D341Med (cell line): ENCODE measurements around the gene AGAP3.

Experiments used
- DNase-seq: peaks from one replicate; pipeline ENCODE4 v3.0.0; 2012; ENCODE audit warnings: low spot score

Gene AGAP3

DNA sequence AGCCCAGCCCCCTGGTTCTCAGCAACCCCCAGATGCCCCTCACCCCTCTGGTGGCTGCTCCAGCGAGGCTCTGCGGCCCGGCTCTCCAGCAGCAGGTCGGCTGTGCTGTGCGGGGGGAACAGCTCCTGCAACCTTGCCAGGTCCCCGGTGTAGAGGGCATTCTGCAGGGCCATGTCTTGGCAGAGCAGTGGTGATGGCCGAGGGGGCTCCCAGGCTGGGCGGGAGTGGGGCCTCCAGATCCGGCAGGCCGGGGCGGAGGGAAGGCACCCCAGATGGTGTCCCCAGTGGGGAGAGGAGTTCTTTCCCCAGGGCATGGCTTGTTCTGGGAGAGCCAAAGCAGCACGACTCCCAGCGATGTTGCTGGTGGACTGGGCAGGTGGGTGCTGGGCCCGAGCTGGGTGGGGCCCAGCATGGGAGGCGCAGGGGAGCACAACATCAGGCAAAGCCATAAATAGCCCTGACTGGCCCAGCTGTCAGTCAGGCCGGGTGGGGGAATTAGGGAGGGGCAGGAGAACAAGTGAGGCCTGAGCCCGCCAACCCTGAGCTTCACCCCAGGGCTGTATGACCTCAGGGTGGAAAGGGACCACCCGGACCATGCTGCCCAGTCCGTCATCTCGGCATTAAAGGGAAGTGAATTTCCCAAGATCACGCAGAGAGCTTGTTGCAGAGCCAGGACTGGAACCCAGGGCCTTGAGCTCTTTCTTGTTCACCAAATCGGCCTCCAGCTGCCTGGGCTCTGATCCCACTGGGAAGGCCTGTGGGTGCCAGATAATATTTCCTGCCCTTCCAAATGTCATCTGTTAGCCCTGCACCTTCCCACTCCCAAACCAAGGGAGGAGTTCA is 101.4 kb downstream of the AGAP3 start:
- DNase-seq, result no peak

DNA sequence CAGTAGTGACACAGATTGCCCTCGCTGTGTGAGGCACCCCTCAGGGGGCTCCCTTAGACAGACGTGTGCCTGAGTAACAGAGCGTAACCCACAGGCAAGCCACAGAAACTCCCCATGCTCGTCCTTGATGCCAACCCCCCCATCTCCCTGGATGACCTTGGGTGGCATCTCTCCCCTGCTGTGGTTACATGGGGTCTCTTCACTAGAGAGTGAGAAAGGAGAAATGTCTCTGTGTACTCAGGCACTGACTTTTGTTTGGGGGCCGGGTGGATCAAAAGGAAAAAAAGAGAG is 101.9 kb downstream of the AGAP3 start:
- no peak for DNase-seq

DNA sequence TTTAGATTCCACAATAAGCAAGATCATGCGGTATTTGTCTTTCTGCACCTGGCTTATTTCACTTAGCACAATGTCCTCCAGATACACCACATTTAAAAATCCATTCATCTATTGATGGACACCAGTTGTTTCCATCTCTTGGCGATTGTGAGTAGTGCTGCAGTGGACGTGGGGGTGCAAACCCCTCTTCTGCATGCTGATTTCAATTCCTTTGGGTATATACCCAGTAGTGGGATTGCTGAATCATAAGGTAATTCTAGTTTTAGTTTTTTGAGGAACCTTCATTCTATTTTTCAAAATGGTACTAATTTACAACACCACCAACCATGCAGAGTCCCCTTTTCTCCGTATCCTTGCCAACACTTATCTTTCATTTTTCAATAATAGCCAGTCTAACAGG is 102.8 kb downstream of the AGAP3 start:
- DNase-seq, result no peak

DNA sequence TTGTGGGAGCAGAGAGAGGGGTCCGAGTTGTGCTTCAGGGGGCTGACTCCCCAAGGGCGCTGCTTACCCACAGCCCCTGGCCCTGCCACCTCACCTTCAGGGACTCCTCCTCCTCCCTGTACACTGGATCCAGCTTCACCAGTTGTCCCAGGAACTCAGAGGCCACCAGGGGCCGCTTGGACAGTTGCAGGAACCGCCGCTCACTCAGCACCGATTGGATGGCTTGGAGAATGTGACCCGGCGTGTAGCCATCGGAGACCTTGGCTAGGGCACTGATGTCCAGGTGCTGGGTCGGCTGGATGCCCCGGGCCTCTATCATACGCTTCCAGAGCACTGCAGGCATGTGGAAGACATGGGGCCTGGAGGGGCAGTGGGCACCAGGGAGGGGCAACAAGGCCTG is 105.3 kb downstream of the AGAP3 start:
- no peak for DNase-seq

DNA sequence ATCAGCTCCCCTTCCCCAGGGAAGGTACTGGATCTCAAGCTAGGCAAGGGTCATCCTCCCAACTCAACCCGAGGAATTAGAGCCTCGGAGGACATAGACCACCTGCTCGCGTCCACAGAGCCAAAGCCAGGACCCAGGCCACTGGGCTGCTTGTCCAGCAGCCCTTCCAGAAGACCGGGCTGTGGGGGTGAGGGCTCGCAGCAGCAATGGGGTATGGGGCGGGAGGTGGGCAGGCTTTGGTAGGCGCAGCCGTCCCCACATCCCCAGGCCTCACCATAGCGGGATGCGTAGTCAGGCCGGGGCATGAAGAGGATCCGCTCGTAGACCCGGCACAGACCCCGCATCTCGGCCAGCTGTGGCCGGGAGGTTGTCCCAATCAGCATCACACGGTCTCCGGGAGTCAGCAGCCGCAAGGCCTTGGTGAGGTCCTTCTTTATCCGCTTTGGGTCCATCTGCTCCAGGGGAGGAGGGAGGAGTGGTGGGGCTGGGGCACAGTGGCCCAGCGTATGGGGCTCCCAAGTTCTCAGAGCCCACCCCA is 105.8 kb downstream of the AGAP3 start:
- DNase-seq, result no peak

DNA sequence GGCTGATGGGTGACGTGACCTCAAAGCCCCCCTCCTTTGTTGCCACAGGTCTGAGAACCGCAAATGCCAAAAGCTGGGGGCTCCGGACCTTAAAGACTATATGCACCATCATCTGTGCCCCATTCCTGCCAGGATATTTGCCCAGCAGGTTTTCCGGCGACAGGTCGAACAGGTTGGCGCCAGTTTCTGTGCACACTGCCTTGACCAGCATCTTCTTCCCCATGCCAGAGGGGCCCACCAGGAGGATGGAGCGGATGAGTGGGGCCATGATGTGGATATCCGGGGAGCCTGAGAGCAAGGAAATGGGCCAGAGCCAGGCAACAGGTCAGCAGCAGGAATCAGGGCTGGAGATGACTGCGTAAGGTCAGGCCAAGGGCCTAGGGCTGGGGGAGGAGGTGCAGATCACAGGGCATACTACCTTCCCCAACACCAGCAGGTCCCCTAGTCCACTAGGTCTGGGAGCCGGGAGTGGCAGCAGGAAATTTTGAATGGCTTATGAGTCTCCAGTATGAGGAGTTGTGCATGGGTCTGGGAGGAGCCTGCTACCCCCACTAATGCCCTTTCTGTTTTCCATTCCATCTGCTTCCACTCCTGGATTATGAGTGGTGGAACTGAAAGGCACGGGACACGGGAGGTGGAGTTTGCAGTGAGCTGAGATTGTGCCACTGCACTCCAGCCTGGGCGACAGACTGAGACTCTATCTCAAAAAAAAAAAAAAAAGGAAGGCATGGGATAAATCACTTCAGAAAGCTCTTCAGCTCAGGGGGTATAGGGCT is 107.1 kb downstream of the AGAP3 start:
- no peak for DNase-seq
